HG02759 (cell line): ENCODE results near the gene MAOB.
"Not testable (repeated sequence)": the region's sequence is repeated elsewhere in the genome, so short reads cannot be mapped to it uniquely, and the experiment has no call there.

Experiments
- ATAC-seq: cut with Tn5 transposase; IDR thresholded peaks from one replicate; pipeline ENCODE4 v1.9.1; 2021; ENCODE audit warnings: mild to moderate bottlenecking, moderate library complexity; ENCODE audit not compliant: unreplicated experiment

Gene MAOB

DNA sequence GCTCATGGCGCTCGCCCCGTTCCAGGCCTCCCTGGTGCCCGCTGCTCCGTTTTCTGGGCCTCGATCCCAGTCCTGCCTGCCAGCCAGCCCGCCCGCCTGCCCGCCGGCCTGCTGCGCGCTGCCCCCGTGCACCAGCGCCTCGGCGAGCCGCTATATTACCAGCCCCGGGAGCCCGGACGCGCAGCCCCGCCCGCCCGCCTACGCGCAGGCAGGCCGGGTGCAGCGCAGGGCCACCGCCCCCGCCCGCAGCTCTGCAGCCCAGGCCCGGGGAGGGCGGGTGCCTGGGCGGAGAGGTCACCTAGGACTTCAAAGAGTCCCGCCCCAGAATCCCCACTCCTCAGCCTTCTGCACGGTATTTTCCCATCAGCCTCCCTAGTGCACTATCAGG is at the start of gene MAOB:
Gene MAOB (minus strand): TSS at position 157 of the 388 bp plus-strand sequence. CDS start 151 bp downstream, at position 6.
- ATAC-seq = peak; percentile 52

DNA sequence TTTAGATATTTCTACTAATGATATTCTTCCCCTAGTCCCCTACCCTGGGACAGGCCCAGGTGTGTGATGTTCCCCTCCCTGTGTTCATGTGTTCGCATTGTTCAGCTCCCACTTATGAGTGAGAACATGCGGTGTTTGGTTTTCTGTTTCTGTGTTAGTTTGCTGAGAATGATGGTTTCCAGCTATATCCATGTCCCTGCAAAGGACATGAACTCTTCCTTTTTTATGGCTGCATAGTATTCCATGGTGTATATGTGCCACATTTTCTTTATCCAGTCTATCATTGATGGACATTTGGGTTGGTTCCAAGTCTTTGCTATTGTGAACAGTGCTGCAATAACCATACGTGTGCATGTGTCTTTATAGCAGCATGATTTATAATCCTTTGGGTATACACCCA is 39.8 kb upstream of the MAOB start:
- not testable (repeated sequence) for ATAC-seq

DNA sequence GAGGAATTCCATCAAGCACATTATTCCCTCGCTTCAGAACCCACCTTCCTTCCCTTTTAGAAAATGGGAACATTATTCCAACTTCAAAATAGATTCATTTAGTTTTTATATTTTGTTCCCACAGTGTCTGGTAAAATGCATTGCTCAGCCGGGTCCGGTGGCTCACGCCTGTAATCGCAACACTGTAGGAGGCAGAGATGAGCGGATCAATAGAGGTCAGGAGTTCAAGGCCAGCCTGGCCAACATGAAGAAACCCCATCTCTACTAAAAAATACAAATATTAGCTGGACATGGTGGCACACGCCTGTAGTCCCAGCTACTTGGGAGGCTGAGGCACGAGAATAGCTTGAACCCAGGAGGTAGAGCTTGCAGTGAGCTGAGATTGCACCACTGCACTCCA is 28.5 kb upstream of the MAOB start:
- not testable (repeated sequence) for ATAC-seq

DNA sequence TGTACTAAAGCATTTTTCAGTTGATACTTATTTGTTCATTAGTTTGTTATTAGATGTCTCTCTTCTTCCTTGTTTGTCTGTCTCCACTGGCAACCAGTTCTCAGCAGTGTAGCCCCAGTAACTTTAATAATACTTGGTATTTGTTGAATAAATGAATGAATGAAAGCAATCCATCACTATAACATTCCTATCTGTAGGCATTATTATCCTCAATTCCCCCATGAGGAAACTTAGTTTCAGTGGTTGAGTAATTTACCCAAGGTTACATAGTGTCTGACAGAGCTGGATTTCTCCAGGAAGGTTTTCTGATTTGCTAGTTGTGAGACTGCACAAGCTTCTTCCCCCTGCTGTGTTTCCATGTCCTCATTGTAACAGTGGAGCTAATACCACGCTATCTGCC is 27.8 kb upstream of the MAOB start:
- no peak for ATAC-seq

GRCh38 chrX:43909141-43909540 is 26.9 kb upstream of the MAOB start:
- no peak for ATAC-seq

DNA sequence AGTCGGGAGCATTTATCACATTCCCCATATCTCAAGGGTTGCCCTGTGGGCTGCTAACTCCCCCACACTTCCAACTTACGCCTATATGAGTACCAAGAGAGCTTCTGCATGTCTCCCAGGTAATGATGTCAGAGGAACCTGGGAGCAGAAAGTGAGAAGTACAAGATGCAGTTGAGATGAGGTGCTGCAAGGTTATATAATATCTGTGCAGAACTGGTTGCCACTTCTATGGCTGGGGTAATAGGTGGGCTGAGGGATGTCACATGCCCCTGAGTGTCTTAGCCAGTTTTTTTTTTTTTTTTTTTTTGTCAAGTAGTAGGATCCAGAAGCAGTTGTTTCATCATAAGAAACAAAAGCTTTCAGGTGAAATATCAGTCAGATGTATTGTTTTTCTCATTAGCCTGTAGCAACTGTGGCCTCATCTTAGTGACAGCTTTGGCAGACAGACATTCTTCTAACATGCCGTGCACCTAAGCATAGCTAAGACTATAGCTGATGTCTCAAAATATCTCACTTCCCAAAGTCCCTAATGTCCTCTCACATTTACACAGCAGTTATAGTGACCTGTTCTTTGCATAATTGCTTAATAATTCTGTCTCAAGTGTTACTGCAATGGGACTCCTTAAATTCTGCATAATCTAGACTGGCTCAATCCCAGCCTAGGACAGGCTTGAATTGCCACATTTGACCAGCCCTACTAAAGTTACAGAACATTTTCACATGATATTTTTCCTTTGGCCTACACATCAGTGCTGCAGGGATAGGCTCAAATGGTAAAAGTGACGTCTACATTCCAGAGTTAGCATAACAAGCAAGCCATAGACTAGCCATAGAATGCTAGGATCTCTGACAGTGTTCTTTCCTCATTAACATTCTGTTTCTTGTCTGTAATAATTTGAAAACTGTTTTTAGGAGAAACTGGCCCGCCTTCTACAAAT is 17.9 kb upstream of the MAOB start:
- ATAC-seq = no peak

DNA sequence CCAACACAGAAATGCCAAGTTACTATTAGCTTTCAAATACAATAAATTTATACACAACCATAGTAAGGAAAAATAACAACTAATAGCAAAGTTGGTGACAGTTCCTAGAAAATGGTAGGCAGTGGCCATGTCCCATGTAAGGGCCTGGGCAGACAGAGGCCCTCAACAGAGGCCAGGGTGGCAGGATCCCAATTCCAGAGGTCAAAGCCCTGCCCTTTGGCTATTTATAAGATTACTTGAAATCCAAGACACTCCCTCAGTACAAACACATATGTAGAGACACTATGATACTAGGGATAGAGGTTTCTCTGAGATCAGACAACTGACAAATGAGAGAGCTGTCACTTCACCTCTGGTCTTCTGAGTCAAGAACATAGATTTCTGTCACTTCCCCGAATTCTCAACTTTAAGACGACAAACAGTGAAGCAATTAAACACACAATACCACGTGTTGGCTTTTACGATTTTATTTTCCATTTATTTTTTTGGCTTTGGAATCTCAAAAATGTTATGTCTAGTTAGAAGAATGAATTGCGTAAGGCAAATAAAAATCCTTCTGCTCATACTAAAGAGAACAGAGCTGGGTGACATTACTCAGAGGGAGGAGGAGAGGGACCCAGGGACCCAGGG is 16.3 kb upstream of the MAOB start:
- ATAC-seq = no peak

GRCh38 chrX:43897290-43897689 is 15.0 kb upstream of the MAOB start:
- ATAC-seq = no peak

DNA sequence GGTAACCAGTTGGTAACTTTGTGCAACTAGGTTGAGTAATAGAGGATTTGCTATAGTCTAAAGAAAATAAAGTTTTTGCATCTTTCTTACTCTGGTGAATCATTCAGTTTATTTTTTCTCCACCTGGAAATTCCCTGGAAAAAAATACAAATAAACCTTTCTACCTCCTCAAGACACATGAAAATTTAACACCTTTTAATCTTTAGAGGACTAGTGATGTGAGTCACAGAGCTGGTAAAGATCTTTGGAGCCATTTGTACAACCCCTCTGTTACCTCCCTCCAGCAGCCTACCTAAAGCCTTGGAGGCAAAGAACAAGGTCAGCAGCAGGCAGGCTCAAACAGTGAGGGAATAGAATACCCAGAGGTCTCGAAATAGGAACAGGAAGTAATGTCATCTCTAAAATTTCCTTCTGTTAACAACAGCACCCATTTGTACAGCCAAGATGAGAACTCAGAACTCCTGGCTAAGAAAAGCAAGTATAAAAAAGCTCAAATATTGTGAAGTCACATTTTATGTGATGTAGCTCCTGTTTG is 10.2 kb upstream of the MAOB start:
- ATAC-seq = no peak

- no peak for ATAC-seq
Observed at GRCh38 chrX:43885617-43886016, 3.4 kb upstream of the MAOB start.

DNA sequence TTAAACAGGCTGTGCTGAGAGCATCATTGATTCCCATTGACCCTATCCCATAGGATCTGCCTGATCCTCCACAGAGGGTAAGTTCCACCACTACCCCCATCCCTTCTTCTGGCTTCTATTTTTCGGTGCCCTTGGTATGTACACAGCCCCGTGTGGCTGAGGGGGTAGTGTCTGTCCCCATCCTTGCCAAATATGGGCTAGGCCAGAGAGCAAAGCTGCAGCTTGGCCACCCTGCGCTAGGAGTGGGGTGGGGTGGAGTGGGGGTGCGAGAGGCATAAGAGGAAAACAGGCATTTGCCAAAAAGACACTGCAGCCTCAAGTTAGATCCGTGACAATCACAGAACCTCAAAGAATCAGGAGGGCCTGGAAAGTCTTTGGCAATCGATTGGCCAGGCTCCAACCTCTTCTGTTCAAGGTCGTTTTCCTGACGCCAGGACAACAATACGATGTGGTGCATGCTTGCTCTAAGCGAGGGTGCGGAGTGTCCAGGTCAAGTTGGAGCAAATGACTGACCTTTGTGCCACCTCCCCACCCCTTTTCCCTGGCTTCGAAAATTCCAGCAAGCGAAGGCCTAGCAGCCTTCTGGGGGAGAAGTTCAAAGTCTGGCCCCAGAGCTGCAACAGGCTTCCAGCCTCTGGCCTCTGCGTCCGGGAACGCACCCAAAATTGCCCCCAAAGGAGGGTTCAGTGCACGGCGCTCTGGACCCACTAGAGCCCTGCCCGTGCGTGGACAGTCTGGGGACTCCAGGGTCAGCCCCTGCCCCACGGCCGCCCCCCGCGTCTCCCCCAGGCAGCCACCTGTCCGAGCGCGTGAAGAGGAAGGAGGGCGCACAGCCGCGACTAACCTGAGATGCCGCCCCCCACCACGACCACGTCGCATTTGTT is 598 bp downstream of the MAOB start:
- ATAC-seq = no peak

DNA sequence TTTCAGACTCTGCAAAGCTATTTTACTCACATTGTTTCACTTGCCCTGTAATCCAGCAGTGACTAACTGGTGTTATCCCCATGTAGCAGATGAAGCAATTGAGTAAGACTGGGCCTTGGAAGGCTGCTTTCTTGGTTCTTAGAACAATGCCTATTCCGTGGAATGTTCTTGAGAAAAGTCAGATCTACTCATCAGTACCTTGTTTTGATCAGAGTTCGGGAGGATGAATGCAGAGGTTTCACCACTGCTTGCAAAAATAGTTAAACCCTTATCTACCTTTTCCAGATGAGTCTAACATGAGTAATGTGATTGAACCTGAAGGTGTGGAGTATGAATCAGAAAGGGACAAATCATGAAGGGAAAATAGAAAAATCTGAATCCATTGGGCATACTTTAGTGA is 1.8 kb downstream of the MAOB start:
- ATAC-seq = no peak

GRCh38 chrX:43878906-43879526 is 3.2 kb downstream of the MAOB start:
- ATAC-seq = no peak

- no peak for ATAC-seq
Observed at GRCh38 chrX:43876680-43877079, 5.6 kb downstream of the MAOB start.

DNA sequence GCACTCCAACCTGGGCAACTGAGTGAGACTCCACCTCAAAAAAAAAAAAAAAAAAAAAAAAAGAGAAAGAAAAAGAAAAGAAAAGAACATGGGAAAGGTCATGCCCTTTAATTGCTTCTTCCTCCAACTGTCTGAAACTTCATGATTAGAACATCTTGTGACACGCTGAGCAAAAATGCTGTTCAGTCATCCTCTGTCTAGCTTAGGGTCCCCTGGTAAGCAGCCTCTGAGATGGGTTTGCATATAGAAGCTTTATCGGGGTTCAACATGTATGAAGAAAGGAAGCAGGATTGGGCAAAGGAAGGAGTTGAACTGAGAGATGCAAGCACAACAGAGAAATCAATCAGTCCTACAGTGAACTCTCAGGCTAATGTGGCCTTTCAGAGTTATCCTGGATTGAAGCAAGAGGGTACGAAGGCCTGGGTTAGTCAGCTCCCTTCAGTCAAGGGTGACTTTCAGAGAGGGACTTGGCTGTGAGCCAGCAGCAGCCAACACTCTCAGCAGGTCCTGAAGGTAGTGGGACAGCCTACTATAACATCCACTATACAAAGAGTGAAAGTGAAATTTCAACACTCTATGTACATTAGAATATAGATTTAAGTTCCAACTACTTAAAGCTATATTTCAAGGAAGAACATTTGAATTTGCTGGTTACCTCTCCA is 11.4 kb downstream of the MAOB start:
- ATAC-seq = no peak

GRCh38 chrX:43870011-43870410 is 12.2 kb downstream of the MAOB start:
- ATAC-seq = no peak

- ATAC-seq = no peak
Observed at GRCh38 chrX:43868791-43869190, 13.5 kb downstream of the MAOB start.

- ATAC-seq = no peak
Observed at GRCh38 chrX:43866423-43866822, 15.8 kb downstream of the MAOB start.

- no peak for ATAC-seq
Observed at GRCh38 chrX:43865791-43866190, 16.5 kb downstream of the MAOB start.

DNA sequence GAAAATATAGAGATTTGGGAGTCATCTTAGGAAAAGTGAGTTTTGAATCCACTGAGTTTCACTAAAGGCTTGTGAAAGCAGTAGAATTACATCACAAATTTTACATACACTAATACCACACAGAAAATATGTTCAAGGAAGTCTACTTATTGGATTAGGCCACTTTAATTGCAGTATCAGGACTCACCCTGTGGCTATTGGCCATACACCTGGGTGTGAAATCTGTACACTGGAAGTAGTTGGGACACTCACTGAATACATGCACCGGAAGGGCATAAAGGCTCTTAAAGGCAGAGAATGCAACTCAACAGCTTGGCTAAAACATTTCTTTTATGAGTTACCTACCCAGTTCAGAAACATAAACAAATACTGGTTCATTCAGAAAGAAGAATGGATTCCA is 19.8 kb downstream of the MAOB start:
- no peak for ATAC-seq
